GM18861 (cell line): Measurements from ENCODE around the gene KCNN3.
"Not testable (repeated sequence)": the region's sequence is repeated elsewhere in the genome, so short reads cannot be mapped to it uniquely, and the experiment has no call there.

Source experiments
- ATAC-seq: cut with Tn5 transposase; IDR thresholded peaks from one replicate; pipeline ENCODE4 v1.9.1; 2021; ENCODE audit not compliant: unreplicated experiment

KCNN3 gene

GRCh38 chr1:154712166-154712810 is 157.8 kb downstream of the KCNN3 start:
- no peak for ATAC-seq

GRCh38 chr1:154711416-154711815 is 158.7 kb downstream of the KCNN3 start:
- no peak for ATAC-seq

GRCh38 chr1:154710106-154710505 is 160.0 kb downstream of the KCNN3 start:
- no peak for ATAC-seq

GRCh38 chr1:154707901-154708463 is 162.1 kb downstream of the KCNN3 start:
- ATAC-seq = no peak

- no peak for ATAC-seq
Measured at GRCh38 chr1:154706851-154707250, 163.2 kb downstream of the KCNN3 start.

GRCh38 chr1:154705544-154705943 is 164.5 kb downstream of the KCNN3 start:
- ATAC-seq = no peak

- ATAC-seq = no peak
Measured at GRCh38 chr1:154703170-154703569, 166.9 kb downstream of the KCNN3 start.

GRCh38 chr1:154698320-154699096 is 171.6 kb downstream of the KCNN3 start:
- ATAC-seq = no peak

GRCh38 chr1:154697710-154698109 is 172.4 kb downstream of the KCNN3 start:
- ATAC-seq = no peak

GRCh38 chr1:154696456-154696855 is 173.6 kb downstream of the KCNN3 start:
- no peak for ATAC-seq

- no peak for ATAC-seq
Measured at GRCh38 chr1:154695985-154696384, 174.1 kb downstream of the KCNN3 start.

- ATAC-seq = no peak
Measured at GRCh38 chr1:154694995-154695394, 175.1 kb downstream of the KCNN3 start.

- ATAC-seq = no peak
Measured at GRCh38 chr1:154689083-154689482, 181.0 kb downstream of the KCNN3 start.

- no peak for ATAC-seq
Measured at GRCh38 chr1:154686507-154686906, 183.6 kb downstream of the KCNN3 start.

- no peak for ATAC-seq
Measured at GRCh38 chr1:154683820-154684219, 186.3 kb downstream of the KCNN3 start.

- ATAC-seq = no peak
Measured at GRCh38 chr1:154682254-154682653, 187.8 kb downstream of the KCNN3 start.

- not testable (repeated sequence) for ATAC-seq
Measured at GRCh38 chr1:154677844-154678243, 192.2 kb downstream of the KCNN3 start.

- not testable (repeated sequence) for ATAC-seq
Measured at GRCh38 chr1:154676847-154677246, 193.2 kb downstream of the KCNN3 start.

- ATAC-seq = not testable (repeated sequence)
Measured at GRCh38 chr1:154674456-154674855, 195.6 kb downstream of the KCNN3 start.

GRCh38 chr1:154672245-154672644 is 197.8 kb downstream of the KCNN3 start:
- not testable (repeated sequence) for ATAC-seq

GRCh38 chr1:154671412-154671811 is 198.7 kb downstream of the KCNN3 start:
- not testable (repeated sequence) for ATAC-seq
